Liver (tissue), 9 donors: ENCODE data around the gene CDH1. TPM values are rescaled to one million over a fixed set of nuclear protein-coding genes. Genes with fewer than 3 reads are reported as not detected.
A peak's percentile ranks its signal among the peaks of the same experiment; 100 is the strongest.

Experiments
- DNase-seq: peaks from one replicate; pipeline ENCODE4 v3.0.0-alpha.2; 2017; ENCODE audit warnings: low spot score
- H3K27ac ChIP-seq, 2 donors: one replicate each; pipeline ENCODE4 v1.7.0; 2013; ENCODE audit warnings: inconsistent platforms in 2 of 2, low read length in 2 of 2, control low read depth in 1 of 2, low read depth in 1 of 2, mild to moderate bottlenecking in 1 of 2
- H3K27me3 ChIP-seq, 4 donors: one replicate each; pipeline versions ENCODE4 v1.6.1 to v1.7.0; 2013; ENCODE audit warnings: low read length in 3 of 4, inconsistent platforms in 1 of 4, mild to moderate bottlenecking in 1 of 4, moderate library complexity in 1 of 4; ENCODE audit not compliant: control insufficient read depth in 4 of 4, insufficient read depth in 4 of 4
- H3K36me3 ChIP-seq, 4 donors: one replicate each; pipeline versions ENCODE4 v1.6.1 to v1.7.0; 2013; ENCODE audit warnings: low read length in 3 of 4, mild to moderate bottlenecking in 3 of 4, low read depth in 1 of 4, moderate library complexity in 1 of 4; ENCODE audit not compliant: control insufficient read depth in 4 of 4, insufficient read depth in 3 of 4
- H3K4me1 ChIP-seq, 4 donors: one replicate each; pipeline versions ENCODE4 v1.6.1 to v1.7.0; 2013; ENCODE audit warnings: low read length in 3 of 4, mild to moderate bottlenecking in 3 of 4, moderate library complexity in 1 of 4; ENCODE audit not compliant: control insufficient read depth in 4 of 4, insufficient read depth in 4 of 4
- H3K4me3 ChIP-seq, 3 donors: one replicate each; pipeline versions ENCODE4 v1.6.1 to v1.7.0; 2013; ENCODE audit warnings: low read length in 3 of 3, control low read depth in 1 of 3, low read depth in 1 of 3, mild to moderate bottlenecking in 1 of 3
- H3K9ac ChIP-seq, 2 donors: one replicate each; pipeline ENCODE4 v1.7.0; 2013; ENCODE audit warnings: low read length in 2 of 2, mild to moderate bottlenecking in 2 of 2, moderate library complexity in 2 of 2, control low read depth in 1 of 2, low read depth in 1 of 2
- H3K9me3 ChIP-seq, 4 donors: one replicate each; pipeline versions ENCODE4 v1.6.1 to v1.7.0; 2013; ENCODE audit warnings: low read length in 3 of 4; ENCODE audit not compliant: control insufficient read depth in 4 of 4
- EGR1 ChIP-seq, 2 donors: IDR thresholded peaks; 2 replicates each; pipeline ENCODE4 v1.6.1; 2016 to 2018; ENCODE audit warnings: antibody characterized with exemption in 2 of 2, low read depth in 2 of 2
- GABPA ChIP-seq, 2 donors: IDR thresholded peaks in 1 of 2; conservative IDR thresholded peaks in 1 of 2; 2 replicates each; pipeline ENCODE4 v1.6.1; 2016; ENCODE audit warnings: antibody characterized with exemption in 2 of 2, mild to moderate bottlenecking in 1 of 2, moderate library complexity in 1 of 2
- HNF4A ChIP-seq, 2 donors: conservative IDR thresholded peaks; 2 replicates each; pipeline ENCODE4 v1.6.1; 2016; ENCODE audit warnings: antibody characterized with exemption in 2 of 2, mild to moderate bottlenecking in 2 of 2
- JUND ChIP-seq, 2 donors: IDR thresholded peaks; 2 replicates each; pipeline ENCODE4 v1.6.1; 2016; ENCODE audit warnings: antibody characterized with exemption in 2 of 2
- RAD21 ChIP-seq, 2 donors: IDR thresholded peaks; 2 replicates each; pipeline ENCODE4 v1.6.1; 2016; ENCODE audit warnings: antibody characterized with exemption in 2 of 2, mild to moderate bottlenecking in 2 of 2
- RXRA ChIP-seq, 2 donors: IDR thresholded peaks; 2 replicates each; pipeline ENCODE4 v1.6.1; 2017 to 2018; ENCODE audit warnings: antibody characterized with exemption in 2 of 2, mild to moderate bottlenecking in 1 of 2
- SP1 ChIP-seq: IDR thresholded peaks from 2 replicates; pipeline ENCODE4 v1.6.1; 2018; ENCODE audit warnings: antibody characterized with exemption, mild to moderate bottlenecking
- YY1 ChIP-seq: IDR thresholded peaks from 2 replicates; pipeline ENCODE4 v1.6.1; 2016; ENCODE audit warnings: antibody characterized with exemption, mild to moderate bottlenecking
- WGBS: extraction: QIAGEN DNeasy Blood & Tissue Kit; methylation state at CpG from one replicate; pipeline ENCODE4 v1.1.7; 2013; 5-methylcytosine and 5-hydroxymethylcytosine counted together
- polyA plus RNA-seq, 2 donors: library from polyadenylated mRNA; stranded (reverse) in 1 of 2; unstranded in 1 of 2; fragments of 200-250 nt in 1 of 2; fragments of >200 nt in 1 of 2; fragmentation: Nextera tagmentation in 1 of 2; extraction: Ambion mirVana in 1 of 2; gene quantifications; one replicate each; pipeline versions ENCODE4 v1.2.1 to v1.2.3, GENCODE V29; 2013 to 2015
- total RNA-seq, 2 donors: library from RNA; depleted of rRNA; stranded (reverse); fragments of >200 nt; gene quantifications; one replicate each; pipeline ENCODE4 v1.2.3, GENCODE V29; 2014
- TF ChIP-seq, protein P1 (sequence below): IDR thresholded peaks from 2 replicates; pipeline ENCODE4 v1.6.1; 2016; ENCODE audit warnings: antibody characterized with exemption
- TF ChIP-seq, protein P2 (sequence below): IDR thresholded peaks from 2 replicates; pipeline ENCODE4 v1.6.1; 2016; ENCODE audit warnings: antibody characterized with exemption
- TF ChIP-seq, protein P3 (sequence below): IDR thresholded peaks from 2 replicates; pipeline ENCODE4 v1.6.1; 2016; ENCODE audit warnings: antibody characterized with exemption, mild to moderate bottlenecking
- donor health status: healthy.
- donor health status: healthy.
- donor health status: healthy.
- donor health status: healthy.
- donor health status: healthy.

The CDH1 gene
- total and polyA plus RNA-seq, 4 donors, result 21.8 to 69.3 (median 50.3) TPM

DNA sequence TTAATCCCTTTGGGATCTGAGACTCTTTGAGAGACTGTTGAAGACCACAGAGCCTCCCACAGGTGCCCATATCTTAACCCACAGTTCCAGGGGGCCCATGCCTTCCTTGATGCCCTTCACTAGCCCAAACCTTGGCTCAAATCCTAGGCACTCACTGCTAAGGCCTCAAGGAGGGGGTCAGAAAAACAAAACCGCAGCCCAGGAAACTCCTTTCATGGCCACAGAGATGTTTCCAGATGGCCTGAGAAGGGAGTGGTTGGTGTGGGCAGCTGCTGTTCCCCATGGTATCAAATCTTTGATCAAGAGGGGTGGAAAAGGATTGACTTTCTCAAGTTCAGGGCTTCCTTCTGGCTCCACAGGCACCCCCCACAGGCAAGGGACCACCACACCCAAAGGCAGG lies 44.7 kb downstream of the CDH1 start:
- 83% methylated on average over 1 of the region's 1 CpG for WGBS
- Histone ChIP-seq H3K27me3 (no peaks in the 10 kb centered on the region), H3K27ac (no peak overlapping the region), H3K9me3 (no peaks in the 10 kb centered on the region), H3K4me1 (peaks cover 12 to 47% (median 30%) of the 10 kb centered on the region in 4 donors), H3K9ac (no peak overlapping the region), H3K4me3 (no peak overlapping the region), H3K36me3 (peaks cover 0 to 3% (median 0%) of the 10 kb centered on the region in 4 donors)
- TF ChIP-seq GABPA (IDR thresholded peaks at IDR 0.05 in 1 of 2, conservative IDR thresholded peaks at IDR 0.05 in 1 of 2) (no peak), SP1 (no peak), RAD21 (IDR thresholded peaks at IDR 0.05) (no peak), YY1 (no peak), RXRA (IDR thresholded peaks at IDR 0.05) (no peak), HNF4A (conservative IDR thresholded peaks at IDR 0.05) (no peak), JUND (IDR thresholded peaks at IDR 0.05) (no peak), EGR1 (IDR thresholded peaks at IDR 0.05; ENCODE audit: low read depth in 2 of 2) (no peak)
- TF ChIP-seq, protein P1, sequence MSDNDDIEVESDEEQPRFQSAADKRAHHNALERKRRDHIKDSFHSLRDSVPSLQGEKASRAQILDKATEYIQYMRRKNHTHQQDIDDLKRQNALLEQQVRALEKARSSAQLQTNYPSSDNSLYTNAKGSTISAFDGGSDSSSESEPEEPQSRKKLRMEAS, result no peak
- TF ChIP-seq, protein P2, sequence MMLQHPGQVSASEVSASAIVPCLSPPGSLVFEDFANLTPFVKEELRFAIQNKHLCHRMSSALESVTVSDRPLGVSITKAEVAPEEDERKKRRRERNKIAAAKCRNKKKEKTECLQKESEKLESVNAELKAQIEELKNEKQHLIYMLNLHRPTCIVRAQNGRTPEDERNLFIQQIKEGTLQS, result no peak
- TF ChIP-seq, protein P3, sequence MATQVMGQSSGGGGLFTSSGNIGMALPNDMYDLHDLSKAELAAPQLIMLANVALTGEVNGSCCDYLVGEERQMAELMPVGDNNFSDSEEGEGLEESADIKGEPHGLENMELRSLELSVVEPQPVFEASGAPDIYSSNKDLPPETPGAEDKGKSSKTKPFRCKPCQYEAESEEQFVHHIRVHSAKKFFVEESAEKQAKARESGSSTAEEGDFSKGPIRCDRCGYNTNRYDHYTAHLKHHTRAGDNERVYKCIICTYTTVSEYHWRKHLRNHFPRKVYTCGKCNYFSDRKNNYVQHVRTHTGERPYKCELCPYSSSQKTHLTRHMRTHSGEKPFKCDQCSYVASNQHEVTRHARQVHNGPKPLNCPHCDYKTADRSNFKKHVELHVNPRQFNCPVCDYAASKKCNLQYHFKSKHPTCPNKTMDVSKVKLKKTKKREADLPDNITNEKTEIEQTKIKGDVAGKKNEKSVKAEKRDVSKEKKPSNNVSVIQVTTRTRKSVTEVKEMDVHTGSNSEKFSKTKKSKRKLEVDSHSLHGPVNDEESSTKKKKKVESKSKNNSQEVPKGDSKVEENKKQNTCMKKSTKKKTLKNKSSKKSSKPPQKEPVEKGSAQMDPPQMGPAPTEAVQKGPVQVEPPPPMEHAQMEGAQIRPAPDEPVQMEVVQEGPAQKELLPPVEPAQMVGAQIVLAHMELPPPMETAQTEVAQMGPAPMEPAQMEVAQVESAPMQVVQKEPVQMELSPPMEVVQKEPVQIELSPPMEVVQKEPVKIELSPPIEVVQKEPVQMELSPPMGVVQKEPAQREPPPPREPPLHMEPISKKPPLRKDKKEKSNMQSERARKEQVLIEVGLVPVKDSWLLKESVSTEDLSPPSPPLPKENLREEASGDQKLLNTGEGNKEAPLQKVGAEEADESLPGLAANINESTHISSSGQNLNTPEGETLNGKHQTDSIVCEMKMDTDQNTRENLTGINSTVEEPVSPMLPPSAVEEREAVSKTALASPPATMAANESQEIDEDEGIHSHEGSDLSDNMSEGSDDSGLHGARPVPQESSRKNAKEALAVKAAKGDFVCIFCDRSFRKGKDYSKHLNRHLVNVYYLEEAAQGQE, result no peak
- no peak for DNase-seq

DNA sequence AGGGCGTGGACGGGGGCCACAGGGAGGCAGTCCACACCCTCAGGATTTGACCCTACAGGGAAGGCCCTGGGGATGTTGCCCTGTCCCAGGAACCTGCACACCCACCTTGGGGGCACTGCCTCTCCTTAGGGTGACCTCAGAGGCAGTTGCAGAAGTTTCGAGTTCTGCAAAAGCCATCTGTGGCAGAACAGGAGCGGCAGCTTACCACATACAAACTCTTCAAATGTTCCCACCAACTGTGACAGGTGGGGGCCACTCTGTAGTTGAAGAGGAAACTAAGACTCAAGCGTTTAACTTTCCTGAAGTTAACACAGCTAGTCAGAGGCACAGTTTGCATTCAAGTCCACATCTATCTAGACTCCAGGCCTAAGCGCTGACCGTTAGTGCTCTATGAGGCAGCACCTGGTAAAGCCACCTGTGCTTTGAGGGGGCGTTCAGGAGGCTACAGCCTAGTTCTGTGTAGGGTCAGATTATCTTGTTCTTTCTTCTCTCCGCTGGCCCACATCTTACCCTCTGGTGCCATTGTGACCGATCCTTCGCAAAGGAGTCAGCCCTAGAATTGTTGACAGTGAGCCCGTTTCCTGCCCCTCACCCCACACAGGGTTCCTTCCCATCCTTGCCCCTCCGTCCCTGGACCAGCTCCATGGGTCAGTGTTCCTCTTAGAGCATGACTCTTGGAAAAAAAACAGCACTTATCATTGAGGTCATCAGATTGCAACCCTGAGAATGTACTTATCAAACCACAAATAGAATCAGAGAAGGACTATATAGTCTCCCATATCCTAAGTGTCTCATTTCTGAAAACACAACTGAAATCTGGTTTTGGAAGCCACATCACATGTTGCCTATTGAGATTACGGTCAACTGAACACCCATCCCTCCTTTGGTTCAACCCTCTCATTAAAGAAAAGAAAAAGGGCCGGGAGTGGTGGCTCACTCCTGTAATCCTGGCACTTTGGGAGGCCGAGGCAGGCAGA lies 45.4 kb downstream of the CDH1 start:
- Histone ChIP-seq H3K27ac (peak overlapping the region in 1 of 2 donors; percentile 10), H3K27me3 (no peaks in the 10 kb centered on the region), H3K4me3 (no peak overlapping the region), H3K4me1 (peaks cover 12 to 48% (median 31%) of the 10 kb centered on the region in 4 donors), H3K9me3 (no peaks in the 10 kb centered on the region), H3K9ac (no peak overlapping the region), H3K36me3 (peaks cover 0 to 3% (median 0%) of the 10 kb centered on the region in 4 donors)
- no peak for DNase-seq
- WGBS, result 83% methylated on average over 16 of the region's 16 CpGs
- peak in 1 of 2 donors; percentile 32 for TF ChIP-seq RXRA (IDR thresholded peaks at IDR 0.05)
- TF ChIP-seq, protein P3, result no peak
- TF ChIP-seq HNF4A (conservative IDR thresholded peaks at IDR 0.05), result peak in 1 of 2 donors; percentile 40
